ENCODE data around the gene ERV3-1.
"Not testable (repeated sequence)": the region's sequence is repeated elsewhere in the genome, so short reads cannot be mapped to it uniquely, and the experiment has no call there.

ERV3-1 gene

GRCh38 chr7:64999165-65000004, 7.1 kb downstream of the ERV3-1 start:
- DNase-seq: no peak

GRCh38 chr7:64998865-64999164, 7.7 kb downstream of the ERV3-1 start:
- DNase-seq: no peak

- DNase-seq: no peak
Observed at GRCh38 chr7:64997927-64998391, 8.5 kb downstream of the ERV3-1 start.

- DNase-seq: no peak
Observed at GRCh38 chr7:64997164-64997908, 9.2 kb downstream of the ERV3-1 start.

- DNase-seq: no peak
Observed at GRCh38 chr7:64996305-64996704, 10.2 kb downstream of the ERV3-1 start.

GRCh38 chr7:64993901-64994300, 12.6 kb downstream of the ERV3-1 start:
- DNase-seq: no peak

GRCh38 chr7:64992971-64993370, 13.5 kb downstream of the ERV3-1 start:
- DNase-seq: no peak

GRCh38 chr7:64990936-64991335, 15.6 kb downstream of the ERV3-1 start, which contains the start of gene ZNF117:
TSS of gene ZNF117 (minus strand) at chr7:64991036.
- no peak for DNase-seq

GRCh38 chr7:64990216-64990615, 16.3 kb downstream of the ERV3-1 start:
- no peak for DNase-seq

GRCh38 chr7:64978497-64979203, 27.8 kb downstream of the ERV3-1 start:
- DNase-seq: no peak

- DNase-seq: no peak
Observed at GRCh38 chr7:64965594-64965993, 40.9 kb downstream of the ERV3-1 start.

GRCh38 chr7:64959072-64959747, 47.3 kb downstream of the ERV3-1 start:
- no peak for DNase-seq

- DNase-seq: no peak
Observed at GRCh38 chr7:64951250-64951848, 55.1 kb downstream of the ERV3-1 start.

- not testable (repeated sequence) for DNase-seq
Observed at GRCh38 chr7:64950673-64951072, 55.8 kb downstream of the ERV3-1 start.

- DNase-seq: not testable (repeated sequence)
Observed at GRCh38 chr7:64948774-64949173, 57.7 kb downstream of the ERV3-1 start.

- DNase-seq: peak; percentile 74
Observed at GRCh38 chr7:64947252-64948000, 59.1 kb downstream of the ERV3-1 start.

- peak; percentile 66 for DNase-seq
Observed at GRCh38 chr7:64946772-64947171, 59.7 kb downstream of the ERV3-1 start.

GRCh38 chr7:64945503-64946175, 60.8 kb downstream of the ERV3-1 start:
- no peak for DNase-seq

- not testable (repeated sequence) for DNase-seq
Observed at GRCh38 chr7:64944667-64945502, 61.6 kb downstream of the ERV3-1 start.
